ENCODE results near the gene DERA.

The DERA gene

GRCh38 chr12:15893260-15893659, 17.9 kb upstream of the DERA start:
- Histone ChIP-seq H3K36me3 (peaks cover 57% of the 10 kb centered on the region), H3K27ac (no peak overlapping the region), H3K4me3 (ENCODE audit: low read depth in 1 of 2, low read length in 1 of 2) (no peak overlapping the region), H3K4me1 (ENCODE audit: control insufficient read depth in 1 of 2, insufficient read depth in 1 of 2, low read depth in 1 of 2, low read length in 1 of 2) (no peaks in the 10 kb centered on the region), H3K9me3 (no peaks in the 10 kb centered on the region), H3K27me3 (no peaks in the 10 kb centered on the region)
- TF ChIP-seq CTCF (IDR thresholded peaks at IDR 0.05), result no peak

GRCh38 chr12:15896867-15897266, 14.3 kb upstream of the DERA start:
- H3K27ac ChIP-seq, result no peak overlapping the region

GRCh38 chr12:15897433-15897832, 13.7 kb upstream of the DERA start:
- Histone ChIP-seq H3K36me3 (peaks cover 68% of the 10 kb centered on the region), H3K9me3 (no peaks in the 10 kb centered on the region), H3K27me3 (no peaks in the 10 kb centered on the region), H3K27ac (no peak overlapping the region), H3K4me1 (ENCODE audit: control insufficient read depth in 1 of 2, insufficient read depth in 1 of 2, low read depth in 1 of 2, low read length in 1 of 2) (no peaks in the 10 kb centered on the region), H3K4me3 (ENCODE audit: low read depth in 1 of 2, low read length in 1 of 2) (no peak overlapping the region)
- TF ChIP-seq CTCF (IDR thresholded peaks at IDR 0.05), result no peak

More at GRCh38 chr12:15896867-15897266, 14.3 kb upstream of the DERA start:
- no peak for TF ChIP-seq CTCF (IDR thresholded peaks at IDR 0.05)
- no peaks in the 10 kb centered on the region for H3K27me3 ChIP-seq
- no peak overlapping the region for H3K4me3 ChIP-seq (ENCODE audit: low read depth in 1 of 2, low read length in 1 of 2)
- no peaks in the 10 kb centered on the region for H3K9me3 ChIP-seq
- peaks cover 63% of the 10 kb centered on the region for H3K36me3 ChIP-seq
- no peaks in the 10 kb centered on the region for H3K4me1 ChIP-seq (ENCODE audit: control insufficient read depth in 1 of 2, insufficient read depth in 1 of 2, low read depth in 1 of 2, low read length in 1 of 2)

- Histone ChIP-seq H3K27me3 (no peaks in the 10 kb centered on the region), H3K36me3 (peaks cover 83% of the 10 kb centered on the region), H3K4me1 (ENCODE audit: control insufficient read depth in 1 of 2, insufficient read depth in 1 of 2, low read depth in 1 of 2, low read length in 1 of 2) (no peaks in the 10 kb centered on the region), H3K4me3 (ENCODE audit: low read depth in 1 of 2, low read length in 1 of 2) (no peak overlapping the region), H3K9me3 (no peaks in the 10 kb centered on the region), H3K27ac (no peak overlapping the region)
- TF ChIP-seq CTCF (IDR thresholded peaks at IDR 0.05), result peak; percentile 49
These were observed 11.8 kb upstream of the DERA start for GRCh38 chr12:15899282-15899870.

GRCh38 chr12:15904378-15904920, 6.7 kb upstream of the DERA start:
- no peak for TF ChIP-seq CTCF (IDR thresholded peaks at IDR 0.05)
- peaks cover 55% of the 10 kb centered on the region for H3K36me3 ChIP-seq

More at GRCh38 chr12:15904378-15904920, 6.7 kb upstream of the DERA start:
- no peak overlapping the region for H3K4me3 ChIP-seq (ENCODE audit: low read depth in 1 of 2, low read length in 1 of 2)
- H3K4me1 ChIP-seq (ENCODE audit: control insufficient read depth in 1 of 2, insufficient read depth in 1 of 2, low read depth in 1 of 2, low read length in 1 of 2), result no peaks in the 10 kb centered on the region
- no peak overlapping the region for H3K27ac ChIP-seq
- no peaks in the 10 kb centered on the region for H3K9me3 ChIP-seq
- H3K27me3 ChIP-seq, result no peaks in the 10 kb centered on the region

Measured in neutrophil (primary cell).